ENCODE results near the gene GPNMB. TPM values are rescaled to one million over a fixed set of nuclear protein-coding genes. Genes with fewer than 3 reads are reported as not detected.

Gene GPNMB
- total RNA-seq, 6 experiments from 2014 or later = 19.3 to 48.8 (median 44.1) TPM

- Mint-ChIP-seq H3K27ac (no peak overlapping the region), H3K4me1 (ENCODE audit: low read depth) (peaks cover 18% of the 10 kb centered on the region), H3K36me3 (ENCODE audit: low read depth) (no peaks in the 10 kb centered on the region), H3K27me3 (ENCODE audit: insufficient read depth) (no peaks in the 10 kb centered on the region; the same call in 1 of the 2 replicates), H3K9me3 (no peaks in the 10 kb centered on the region), H3K4me3 (no peak overlapping the region)
- DNase-seq = no peak
- no peak for TF ChIP-seq CTCF (IDR thresholded peaks at IDR 0.05)
Observed at GRCh38 chr7:23294549-23295400, 48.2 kb downstream of the GPNMB start.

- no peak for DNase-seq
- no peak for TF ChIP-seq CTCF (IDR thresholded peaks at IDR 0.05)
- Mint-ChIP-seq H3K36me3 (ENCODE audit: low read depth) (no peaks in the 10 kb centered on the region), H3K9me3 (no peaks in the 10 kb centered on the region), H3K4me3 (no peak overlapping the region), H3K27me3 (ENCODE audit: insufficient read depth) (no peaks in the 10 kb centered on the region; the same call in 1 of the 2 replicates), H3K4me1 (ENCODE audit: low read depth) (peaks cover 22% of the 10 kb centered on the region), H3K27ac (no peak overlapping the region)
Observed at GRCh38 chr7:23295401-23295697, 48.8 kb downstream of the GPNMB start.

- peak overlapping the region; percentile 95 for H3K4me3 Mint-ChIP-seq
- peak overlapping the region; percentile 98 for H3K27ac Mint-ChIP-seq
Observed at GRCh38 chr7:23298141-23298881, 51.7 kb downstream of the GPNMB start.

GRCh38 chr7:23298885-23299769 lies 52.6 kb downstream of the GPNMB start, which contains the start of gene MALSU1:
MALSU1 (plus strand) TSS chr7:23299339; CDS start chr7:23299353, 14 bp downstream.
- Mint-ChIP-seq H3K27me3 (ENCODE audit: insufficient read depth) (no peaks in the 10 kb centered on the region), H3K4me1 (ENCODE audit: low read depth) (peaks cover 48% of the 10 kb centered on the region), H3K27ac (peak within 1 kb of the TSS; percentile 98), H3K9me3 (no peaks in the 10 kb centered on the region), H3K4me3 (peak within 1 kb of the TSS; percentile 95), H3K36me3 (ENCODE audit: low read depth) (peaks cover 21% of the 10 kb centered on the region)
- DNase-seq = peak; percentile 91
- no peak for TF ChIP-seq CTCF (IDR thresholded peaks at IDR 0.05)

More at GRCh38 chr7:23298141-23298881, 51.7 kb downstream of the GPNMB start:
- Mint-ChIP-seq H3K36me3 (ENCODE audit: low read depth) (peaks cover 19% of the 10 kb centered on the region), H3K9me3 (no peaks in the 10 kb centered on the region), H3K4me1 (ENCODE audit: low read depth) (peaks cover 45% of the 10 kb centered on the region), H3K27me3 (ENCODE audit: insufficient read depth) (no peaks in the 10 kb centered on the region)
- TF ChIP-seq CTCF (IDR thresholded peaks at IDR 0.05) = no peak
- DNase-seq = peak; percentile 26

GRCh38 chr7:23299770-23300300 lies 53.3 kb downstream of the GPNMB start:
- Mint-ChIP-seq H3K9me3 (no peaks in the 10 kb centered on the region), H3K4me3 (peak overlapping the region; percentile 95), H3K27me3 (ENCODE audit: insufficient read depth) (no peaks in the 10 kb centered on the region), H3K36me3 (ENCODE audit: low read depth) (peaks cover 28% of the 10 kb centered on the region), H3K4me1 (ENCODE audit: low read depth) (peaks cover 55% of the 10 kb centered on the region), H3K27ac (peak overlapping the region; percentile 98)
- no peak for DNase-seq
- no peak for TF ChIP-seq CTCF (IDR thresholded peaks at IDR 0.05)

Measured in HFFc6 (cell line).